Measurements from ENCODE around the gene ARAP3. TPM values are rescaled to one million over a fixed set of nuclear protein-coding genes. Genes with fewer than 3 reads are reported as not detected.

The ARAP3 gene
- total RNA-seq, 2 experiments from 2014 or later: 6.5 to 7.0 TPM

DNA sequence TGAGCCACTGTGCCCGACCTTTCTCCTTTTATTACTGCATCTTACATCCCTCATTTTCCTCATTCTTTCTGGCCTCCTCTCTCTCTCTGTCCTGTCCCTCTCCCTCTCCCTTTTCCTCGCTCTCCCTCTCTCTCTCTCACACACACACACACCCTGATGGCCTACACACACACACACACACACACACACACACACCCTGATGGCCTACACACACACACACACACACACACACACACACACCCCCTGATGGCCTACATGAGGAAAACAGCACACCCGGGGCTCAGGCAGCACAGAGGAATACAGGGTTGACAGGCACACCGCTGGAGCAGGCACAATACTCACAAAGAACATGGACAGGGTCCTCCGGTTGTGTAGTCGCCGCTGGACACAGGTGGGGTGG lies 27.0 kb downstream of the ARAP3 start:
- ChIA-PET POLR2A (interaction anchor here (0.7 kb wide), 1 partner anchor 15 kb away, joined by 5 read pairs; no protein-coding TSS in a partner anchor), CTCF (no interaction called here)

DNA sequence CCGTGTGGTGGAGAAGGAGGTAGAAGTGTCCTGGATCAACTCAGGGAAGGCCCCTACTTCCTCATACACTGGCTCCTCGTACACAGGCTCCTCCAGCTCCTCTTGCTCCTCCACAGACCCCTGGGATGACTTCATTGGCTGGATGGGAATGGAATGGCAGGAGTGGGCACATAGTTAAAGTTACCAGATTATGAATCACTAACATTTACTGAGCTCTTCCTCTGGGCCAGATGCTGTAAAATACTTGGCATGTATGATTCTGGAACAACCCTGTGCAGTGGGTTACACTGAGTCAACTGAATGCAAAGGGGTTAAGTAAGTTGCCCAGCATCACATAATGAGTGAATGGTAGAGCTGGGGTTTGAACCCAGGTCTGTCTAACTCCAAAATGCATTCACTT lies 27.7 kb downstream of the ARAP3 start:
- ChIA-PET CTCF (interaction anchor here (0.7 to 1.8 kb wide), 2 partner anchors 11 to 12 kb away, joined by 3 to 9 read pairs; no protein-coding TSS in a partner anchor), POLR2A (interaction anchor here (0.7 kb wide), 1 partner anchor 16 kb away, joined by 5 read pairs; no protein-coding TSS in a partner anchor)

DNA sequence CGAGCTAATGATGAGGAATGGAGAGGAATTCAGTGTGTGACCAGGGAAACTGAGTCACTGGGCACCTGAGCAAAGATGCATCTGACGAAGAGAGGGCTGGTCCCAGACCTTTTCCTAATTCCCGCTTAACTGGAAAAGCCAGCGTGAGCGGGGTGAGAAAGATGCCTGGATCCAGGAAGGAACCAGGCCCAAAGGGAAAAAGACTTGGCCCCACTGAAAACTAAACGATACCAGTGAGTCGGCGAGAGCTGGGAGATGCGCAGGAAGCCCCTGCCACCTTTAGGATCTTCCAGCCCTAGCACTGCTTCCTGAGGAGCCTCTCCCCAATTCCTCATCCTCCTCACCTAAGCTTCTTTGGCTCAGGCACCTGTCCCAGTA lies 30.3 kb downstream of the ARAP3 start:
- POLR2A ChIA-PET: interaction anchor here (1.4 to 1.7 kb wide), 4 partner anchors 14 to 272 kb away, joined by 3 to 17 read pairs (median 8); partner anchors contain the start of genes DELE1, HDAC3 and RELL2
- CTCF ChIA-PET: interaction anchor here (1.4 to 2.6 kb wide), 6 partner anchors 9 to 60 kb away, joined by 5 to 15 read pairs (median 8); partner anchors contain the start of genes DIAPH1, HDAC3 and RELL2

DNA sequence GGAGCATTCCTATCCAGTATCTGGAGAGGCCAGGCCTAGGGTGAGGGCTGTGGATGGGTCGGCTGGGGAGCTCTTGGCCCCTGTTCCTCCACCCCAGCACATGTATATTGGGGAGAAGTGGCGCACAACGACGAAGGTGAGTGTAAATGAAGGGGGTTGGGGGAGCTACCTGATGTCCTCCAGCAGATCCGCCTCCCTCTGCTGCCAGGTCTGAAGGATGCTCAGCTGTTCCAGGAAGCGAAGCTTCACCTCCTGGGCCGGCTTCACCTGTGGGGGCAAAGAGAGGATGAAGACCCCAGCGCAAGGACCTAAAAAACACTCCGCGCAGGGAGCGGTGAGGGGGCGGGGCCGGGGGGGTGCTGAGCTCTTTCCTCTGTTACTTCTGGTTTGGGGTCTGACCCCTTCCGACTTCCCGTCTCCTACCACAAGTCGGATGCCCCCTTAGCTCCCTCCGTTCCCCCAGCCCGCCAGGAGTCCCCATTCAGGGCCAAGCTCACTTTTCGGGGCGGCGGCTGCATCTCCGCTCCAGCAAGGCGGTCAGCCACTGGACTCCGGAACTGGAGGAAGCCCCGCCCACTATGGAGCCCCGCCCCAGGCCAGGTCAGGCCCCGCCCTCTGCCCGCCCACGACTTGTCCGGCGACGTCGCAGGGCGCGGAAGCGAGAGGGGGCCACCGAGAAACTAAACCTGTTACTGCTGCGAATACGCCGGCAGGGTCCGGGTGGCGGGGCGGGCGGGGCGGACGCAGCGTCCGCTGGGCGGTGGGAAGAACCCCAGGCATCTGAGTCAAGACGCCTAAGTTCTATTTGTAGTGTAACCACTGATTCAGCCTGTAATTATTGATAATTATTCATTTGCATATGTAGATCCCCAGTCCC lies 30.9 kb downstream of the ARAP3 start, which contains the start of gene FCHSD1:
Gene FCHSD1, minus strand, starts transcription at position 568 of the 877 bp plus-strand sequence. Its CDS starts 50 bp downstream, at position 518.
- POLR2A ChIA-PET: interaction anchor here (0.6 to 1.7 kb wide), 7 partner anchors 8 to 311 kb away, joined by 3 to 17 read pairs (median 3); partner anchors contain the start of genes DELE1, HDAC3 and RELL2
- CTCF ChIA-PET: interaction anchor here (0.9 to 2.6 kb wide), 7 partner anchors 9 to 361 kb away, joined by 4 to 15 read pairs (median 7); partner anchors contain the start of genes DIAPH1, HDAC3 and RELL2

DNA sequence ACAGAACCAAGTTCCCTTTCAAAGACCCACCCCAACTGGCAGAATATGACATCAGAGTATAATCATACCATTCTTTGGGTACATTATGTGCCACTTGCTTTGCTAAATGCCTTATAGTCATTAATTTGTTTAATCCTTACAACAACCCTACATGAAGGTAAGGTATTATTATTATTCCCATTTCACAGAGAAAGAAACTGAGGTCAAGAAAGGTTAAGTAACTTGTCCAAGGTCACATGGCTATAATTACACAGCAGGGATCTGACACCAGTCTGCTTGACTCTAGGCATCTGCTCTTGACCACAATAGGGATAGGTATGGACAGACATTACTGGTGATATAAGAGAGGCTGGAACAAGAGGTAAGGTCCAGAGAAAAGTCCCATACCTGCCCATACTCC lies 32.1 kb downstream of the ARAP3 start:
- POLR2A ChIA-PET: interaction anchor here (1.7 kb wide), 1 partner anchor 33 kb away, joined by 7 read pairs; no protein-coding TSS in a partner anchor
- CTCF ChIA-PET: interaction anchor here (2.5 kb wide), 2 partner anchors 12 to 13 kb away, joined by 9 to 15 read pairs; partner anchors contain the start of genes HDAC3 and RELL2

DNA sequence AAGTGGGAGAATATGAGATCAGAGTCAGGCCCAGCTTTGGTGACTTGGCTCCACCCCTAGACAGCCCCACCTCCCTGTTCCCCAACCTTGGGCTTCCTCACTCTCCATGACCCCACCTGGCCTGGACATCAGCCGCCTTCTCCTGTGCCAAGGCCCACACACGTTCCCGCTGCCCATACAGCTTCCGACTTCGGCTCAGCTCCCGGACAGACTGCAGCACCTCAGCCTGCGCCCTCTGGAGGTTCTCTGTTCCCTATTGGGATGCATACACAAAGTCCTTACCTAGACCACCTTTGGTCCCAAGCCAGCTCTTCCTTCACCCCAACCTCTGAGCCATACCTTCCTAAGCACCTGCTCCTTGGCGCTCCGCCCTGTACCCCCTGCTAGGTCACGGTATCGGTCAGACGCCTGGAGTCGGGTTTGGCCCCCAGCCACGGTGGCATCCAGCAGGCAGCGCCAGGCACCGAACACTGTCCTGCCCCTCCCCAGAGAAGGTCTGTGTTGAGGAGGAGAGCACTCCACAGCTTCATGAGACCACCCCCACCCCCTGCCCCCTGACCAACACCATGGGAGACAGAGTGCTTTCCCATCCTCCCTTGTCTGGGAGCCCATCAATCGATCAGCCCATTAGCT lies 32.9 kb downstream of the ARAP3 start:
- CTCF ChIA-PET: interaction anchor here (1.1 to 2.5 kb wide), 3 partner anchors 12 to 229 kb away, joined by 4 to 9 read pairs (median 5); partner anchors contain the start of genes HDAC3, PCDH1 and RELL2

DNA sequence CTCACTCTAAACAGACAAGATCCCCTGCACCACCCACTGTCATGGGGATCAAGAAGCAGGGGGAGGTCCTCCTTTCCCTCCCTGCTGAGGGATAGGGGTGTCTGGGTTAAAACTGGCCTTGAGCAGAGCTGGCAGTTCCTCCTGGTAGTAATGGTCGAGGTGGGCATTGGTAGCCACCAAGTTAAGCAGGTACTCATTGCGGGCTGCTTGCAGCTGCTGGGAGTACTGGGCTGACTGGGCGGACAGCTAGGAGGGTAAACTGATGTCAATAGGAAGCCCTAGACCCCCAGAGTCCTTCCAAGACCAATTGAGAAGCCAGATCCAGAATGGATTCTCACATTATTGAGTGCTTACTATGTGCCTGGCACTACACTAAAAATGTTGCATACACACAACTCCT lies 34.2 kb downstream of the ARAP3 start:
- CTCF ChIA-PET: interaction anchor here (1.5 to 2.5 kb wide), 3 partner anchors 11 to 231 kb away, joined by 4 to 9 read pairs (median 5); partner anchors contain the start of genes DIAPH1, HDAC3, PCDH1 and RELL2
- POLR2A ChIA-PET: interaction anchor here (1.1 kb wide), 1 partner anchor 13 kb away, joined by 3 read pairs; no protein-coding TSS in a partner anchor

More for the DNA sequence above, 32.9 kb downstream of the ARAP3 start:
- POLR2A ChIA-PET: no interaction called here

DNA sequence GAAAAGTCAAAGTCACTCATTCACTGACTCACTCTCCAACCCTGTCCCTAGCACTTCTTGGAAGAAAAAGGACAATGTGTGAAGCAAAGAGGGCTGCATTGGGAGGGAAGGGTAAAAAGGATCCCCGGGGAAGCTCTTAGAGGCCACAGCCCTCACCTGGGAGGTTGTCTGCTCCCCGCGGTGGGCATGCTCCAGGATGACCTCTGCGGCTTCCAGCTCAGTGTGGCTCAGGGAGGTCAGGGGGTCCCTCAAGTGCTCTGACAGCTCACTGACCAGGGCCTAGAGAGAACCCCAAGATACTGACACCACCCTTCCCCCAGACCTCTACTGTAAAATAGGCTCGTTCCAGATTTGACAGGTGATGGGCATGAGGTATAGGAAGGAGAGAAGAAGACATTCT lies 34.8 kb downstream of the ARAP3 start:
- POLR2A ChIA-PET: interaction anchor here (1.1 to 1.5 kb wide), 2 partner anchors 10 to 13 kb away, joined by 3 to 4 read pairs; partner anchors contain the start of genes HDAC3 and RELL2
- CTCF ChIA-PET: interaction anchor here (1.0 to 2.5 kb wide), 3 partner anchors 10 to 45 kb away, joined by 3 to 9 read pairs (median 4); partner anchors contain the start of genes DIAPH1, HDAC3 and RELL2

DNA sequence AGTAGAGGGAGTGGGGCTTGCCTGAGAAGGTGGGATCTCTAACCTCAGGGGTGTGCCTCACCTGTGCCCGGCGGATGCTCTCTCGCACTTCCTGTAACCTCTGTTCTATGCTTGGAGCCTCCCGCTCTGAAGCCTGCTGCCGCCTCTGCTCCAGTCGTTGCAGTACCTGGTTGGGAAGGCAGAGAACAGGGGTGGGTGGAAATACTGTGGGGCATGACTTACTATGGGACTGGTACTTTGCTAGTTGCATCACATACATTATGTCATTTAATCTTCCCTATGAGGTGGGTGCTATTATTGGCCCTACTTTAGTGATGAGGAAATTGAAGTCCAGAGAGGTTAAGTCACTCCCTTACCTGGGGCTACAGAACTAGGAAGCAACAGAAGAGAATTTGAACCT lies 36.0 kb downstream of the ARAP3 start:
- ChIA-PET CTCF (interaction anchor here (0.9 kb wide), 1 partner anchor 28 kb away, joined by 3 read pairs; no protein-coding TSS in a partner anchor), POLR2A (interaction anchor here (0.5 to 1.5 kb wide), 2 partner anchors 9 to 136 kb away, joined by 4 read pairs; partner anchors contain the start of genes HDAC3 and RELL2)

DNA sequence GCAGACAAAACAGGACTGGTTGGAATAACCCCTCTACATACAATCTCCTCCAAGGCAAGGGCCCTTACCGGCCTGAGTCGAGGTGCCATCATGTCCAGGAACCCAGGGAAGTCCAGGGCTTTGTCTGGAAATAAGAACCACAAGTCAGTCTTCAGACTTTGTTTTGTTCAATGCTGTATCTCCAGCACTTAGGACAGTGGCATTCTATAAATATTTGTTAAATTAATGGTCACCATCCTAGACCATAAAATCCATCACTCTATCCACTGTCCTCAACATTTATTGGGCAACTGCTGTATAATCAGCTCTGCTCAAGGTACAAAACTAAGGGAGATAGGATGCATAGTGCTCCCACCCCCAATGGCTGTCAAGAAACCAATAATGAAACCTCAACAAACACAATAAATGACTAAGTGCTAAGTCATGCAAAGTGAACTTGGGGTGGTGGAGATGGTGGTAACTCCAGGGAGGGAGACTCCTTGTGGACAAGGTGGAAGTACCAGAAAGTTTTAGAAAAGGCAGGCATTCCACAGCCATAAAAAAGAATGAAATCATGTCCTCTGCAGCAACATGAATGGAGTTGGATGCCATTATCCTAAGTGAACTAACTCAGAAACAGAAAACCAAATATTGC lies 40.3 kb downstream of the ARAP3 start:
- POLR2A ChIA-PET: interaction anchor here (1.2 to 1.8 kb wide), 2 partner anchors 23 to 50 kb away, joined by 4 to 5 read pairs; partner anchors contain the start of gene DIAPH1
- CTCF ChIA-PET: interaction anchor here (0.7 to 2.6 kb wide), 8 partner anchors 10 to 319 kb away, joined by 3 to 18 read pairs (median 3); partner anchors contain the start of gene FCHSD1

DNA sequence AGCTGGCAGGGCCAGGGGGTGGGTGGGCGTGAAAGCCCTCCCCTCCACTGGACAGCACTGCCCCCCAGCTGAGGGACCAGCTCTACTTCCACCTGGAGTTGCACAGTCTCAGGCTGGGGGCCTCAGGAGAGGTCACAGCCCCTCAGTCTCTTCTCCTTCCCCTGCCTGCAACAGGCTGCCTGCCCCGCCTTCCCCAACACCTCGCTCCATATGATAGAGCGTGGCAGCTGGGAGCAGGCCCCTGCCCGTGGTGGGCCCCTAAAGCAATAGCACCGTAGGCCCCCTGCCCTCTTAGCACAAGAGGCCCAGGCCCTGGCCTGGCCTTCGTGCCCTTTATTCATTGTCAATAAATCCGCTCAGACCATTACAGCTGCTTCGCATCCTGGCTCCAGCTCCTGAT lies 41.3 kb downstream of the ARAP3 start:
- POLR2A ChIA-PET: interaction anchor here (1.2 to 1.8 kb wide), 2 partner anchors 22 to 48 kb away, joined by 4 to 5 read pairs; partner anchors contain the start of gene DIAPH1
- CTCF ChIA-PET: interaction anchor here (2.6 kb wide), 1 partner anchor 48 kb away, joined by 18 read pairs; no protein-coding TSS in a partner anchor

DNA sequence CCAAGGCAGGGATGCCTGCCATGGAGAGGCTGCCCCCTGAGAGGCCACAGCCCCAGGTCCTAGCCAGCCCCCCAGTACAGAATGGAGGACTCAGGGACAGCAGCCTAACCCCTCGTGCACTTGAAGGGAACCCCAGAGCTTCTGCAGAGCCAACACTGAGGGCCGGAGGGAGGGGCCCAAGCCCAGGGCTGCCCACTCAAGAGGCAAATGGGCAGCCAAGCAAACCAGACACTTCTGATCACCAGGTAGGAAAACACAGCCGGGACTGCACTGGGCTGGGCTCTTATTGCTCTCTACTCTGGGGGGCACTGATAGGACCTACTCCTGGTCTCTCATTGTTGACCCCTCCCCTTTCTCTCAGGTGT lies 42.0 kb downstream of the ARAP3 start:
- ChIA-PET CTCF (interaction anchor here (1.0 kb wide), 1 partner anchor 10 kb away, joined by 4 read pairs; no protein-coding TSS in a partner anchor), POLR2A (no interaction called here)

DNA sequence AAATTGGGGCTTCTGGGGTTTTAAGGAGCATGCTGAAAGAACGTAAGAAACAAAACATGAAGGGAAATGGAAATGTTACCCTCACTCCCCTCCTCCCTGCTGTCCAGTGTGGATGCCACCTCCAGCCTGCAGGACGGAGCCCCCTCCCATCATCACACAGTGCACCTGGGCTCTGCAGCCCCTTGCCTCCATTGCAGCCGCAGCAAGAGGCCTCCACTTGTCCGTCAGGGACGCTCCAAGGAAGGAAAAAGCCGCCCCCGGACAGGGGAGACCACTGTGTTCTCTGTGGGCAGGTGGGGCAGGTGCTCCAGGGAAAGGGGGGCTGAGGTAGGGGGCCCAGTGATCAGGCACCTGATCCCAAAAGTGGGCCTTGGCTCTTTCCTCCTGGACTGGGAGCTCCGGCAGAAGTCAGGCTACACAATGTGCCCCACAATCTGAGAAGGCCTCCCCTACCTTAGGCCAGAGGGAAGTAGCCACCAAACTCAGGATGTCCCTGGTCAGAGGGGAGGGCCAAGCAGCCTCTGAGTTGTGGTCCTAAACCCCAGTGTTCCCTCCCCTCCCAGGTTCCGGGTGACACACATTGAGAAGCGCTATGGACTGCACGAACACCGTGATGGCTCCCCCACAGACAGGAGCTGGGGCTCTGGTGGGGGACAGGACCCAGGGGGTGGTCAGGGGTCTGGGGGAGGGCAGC lies 42.5 kb downstream of the ARAP3 start:
- POLR2A ChIA-PET: no interaction called here
- CTCF ChIA-PET: interaction anchor here (1.0 to 6.8 kb wide), 3 partner anchors 10 to 46 kb away, joined by 4 to 54 read pairs (median 15); partner anchors contain the start of gene FCHSD1

DNA sequence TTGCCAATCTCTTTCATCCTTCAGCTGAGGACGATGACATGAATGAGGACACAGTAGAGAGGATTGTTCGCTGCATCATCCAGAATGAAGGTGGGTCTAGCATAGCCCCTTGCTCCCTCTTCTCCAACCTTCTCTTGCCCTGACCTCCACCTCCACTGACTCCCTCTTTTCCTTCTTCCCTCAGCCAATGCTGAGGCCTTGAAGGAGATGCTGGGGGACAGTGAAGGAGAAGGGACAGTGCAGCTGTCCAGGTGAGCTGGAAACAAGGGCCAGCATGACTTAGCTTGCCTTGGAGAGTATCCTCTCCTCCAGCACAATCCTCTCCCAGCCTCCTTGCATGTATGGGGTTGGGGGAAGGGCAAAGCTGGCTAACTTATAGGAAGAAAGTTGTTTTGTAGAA lies 43.3 kb downstream of the ARAP3 start:
- ChIA-PET POLR2A (interaction anchor here (0.7 kb wide), 1 partner anchor 55 kb away, joined by 3 read pairs; no protein-coding TSS in a partner anchor), CTCF (interaction anchor here (3.2 to 7.0 kb wide), 4 partner anchors 12 to 45 kb away, joined by 11 to 56 read pairs (median 34); partner anchors contain the start of genes DIAPH1 and FCHSD1)

DNA sequence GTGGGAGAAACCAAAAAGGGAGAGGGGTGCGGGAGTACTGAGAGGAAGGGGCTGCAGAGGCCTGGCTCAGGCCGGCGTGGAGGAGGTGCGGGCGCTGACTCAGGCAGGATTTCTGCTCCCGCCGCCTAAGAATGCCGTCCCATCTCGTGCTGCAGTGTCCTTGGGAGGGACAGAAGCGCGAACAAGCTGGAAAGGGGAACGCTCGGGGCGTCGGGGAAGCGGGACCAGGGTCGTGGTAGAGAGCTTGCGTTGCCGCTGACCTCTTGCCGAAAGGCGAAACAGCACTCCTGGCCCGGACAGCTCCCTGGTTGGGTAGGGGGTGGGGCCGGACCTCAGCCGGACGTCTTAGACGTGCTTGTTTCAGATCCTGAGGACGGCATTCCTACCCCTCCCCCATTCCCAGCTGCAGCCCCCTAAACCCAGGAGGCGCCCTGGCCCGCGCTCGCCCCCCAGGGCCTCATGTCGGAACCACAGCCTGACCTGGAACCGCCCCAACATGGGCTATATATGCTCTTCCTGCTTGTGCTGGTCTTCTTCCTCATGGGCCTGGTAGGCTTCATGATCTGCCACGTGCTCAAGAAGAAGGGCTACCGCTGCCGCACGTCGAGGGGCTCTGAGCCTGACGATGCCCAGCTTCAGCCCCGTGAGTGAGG lies 44.1 kb downstream of the ARAP3 start:
- POLR2A ChIA-PET: interaction anchor here (0.5 to 3.2 kb wide), 10 partner anchors 9 to 466 kb away, joined by 3 to 34 read pairs (median 4); partner anchors contain the start of genes DELE1, DIAPH1 and FCHSD1
- CTCF ChIA-PET: interaction anchor here (0.8 to 7.0 kb wide), 12 partner anchors 11 to 324 kb away, joined by 3 to 56 read pairs (median 6); partner anchors contain the start of genes DIAPH1 and FCHSD1

DNA sequence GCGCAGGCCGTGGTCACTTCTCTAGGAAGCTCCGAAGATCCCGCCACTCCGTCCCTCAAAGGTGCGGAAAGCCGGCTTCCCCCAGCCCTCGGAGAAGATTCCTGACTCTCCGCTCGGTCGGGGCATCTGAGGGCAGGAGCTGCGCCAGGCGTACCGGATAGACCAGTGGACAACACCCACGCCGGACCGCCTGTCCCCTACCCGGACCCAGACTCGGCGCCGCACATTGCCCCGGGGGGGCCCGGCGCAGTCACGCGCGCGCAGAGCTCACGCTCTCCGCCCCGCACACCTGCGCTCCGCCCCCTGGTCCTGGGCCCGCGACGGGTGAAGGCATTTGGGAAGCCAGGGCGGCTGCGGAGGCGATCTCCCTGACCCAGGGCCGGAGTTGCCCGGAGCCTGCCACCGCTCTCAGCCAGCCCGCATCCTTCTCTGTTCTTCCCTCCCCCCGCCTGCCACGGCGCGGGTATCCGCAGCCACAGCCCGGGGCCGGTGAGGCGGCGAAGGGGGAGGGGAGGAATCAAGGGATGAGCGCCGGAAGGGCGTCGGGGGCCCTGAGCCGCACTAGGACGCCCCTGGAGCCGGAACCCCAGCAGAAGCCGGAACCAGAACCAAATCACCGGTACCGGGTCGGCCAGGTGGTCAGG lies 44.8 kb downstream of the ARAP3 start:
- POLR2A ChIA-PET: interaction anchor here (0.5 to 3.2 kb wide), 13 partner anchors 9 to 1103 kb away, joined by 3 to 34 read pairs (median 5); partner anchors contain the start of genes DELE1, DIAPH1, FCHSD1 and NDFIP1

More for the DNA sequence above, 44.8 kb downstream of the ARAP3 start:
- CTCF ChIA-PET: interaction anchor here (0.6 to 7.0 kb wide), 14 partner anchors 8 to 324 kb away, joined by 3 to 56 read pairs (median 5); partner anchors contain the start of genes DIAPH1 and FCHSD1
